ENCODE data around the gene CERS2.

CERS2 gene

DNA sequence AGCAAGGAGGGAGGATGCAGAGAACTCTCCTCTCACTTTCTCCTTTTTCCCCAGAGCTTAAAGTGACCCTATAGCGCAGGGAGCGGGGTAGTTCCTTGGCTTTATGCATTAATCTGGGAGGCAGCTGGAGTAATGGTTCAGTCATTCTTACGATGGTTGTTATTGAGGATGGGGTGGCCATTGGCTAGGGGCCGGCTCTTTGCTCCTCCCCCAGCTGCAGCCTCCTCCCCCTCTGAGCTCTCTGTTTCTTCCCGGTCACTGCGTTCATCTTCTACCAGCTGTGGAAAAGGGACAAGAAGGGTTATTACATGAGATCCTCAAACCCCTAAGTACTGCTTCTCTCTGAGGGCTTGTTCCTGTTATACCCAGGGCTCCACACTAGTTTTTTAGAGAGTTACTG lies 8.6 kb downstream of the CERS2 start:
- no peaks in the 10 kb centered on the region for H3K27me3 ChIP-seq
- H3K4me3 ChIP-seq (ENCODE audit: low read depth in 1 of 2, low read length in 1 of 2) = no peak overlapping the region
- no peaks in the 10 kb centered on the region for H3K9me3 ChIP-seq
- peaks cover 3 to 7% of the 10 kb centered on the region in 2 experiments for H3K4me1 ChIP-seq (ENCODE audit: control insufficient read depth in 1 of 2, insufficient read depth in 1 of 2, low read depth in 1 of 2, low read length in 1 of 2)
- peak overlapping the region; percentile 31 for H3K27ac ChIP-seq
- TF ChIP-seq, protein P1, sequence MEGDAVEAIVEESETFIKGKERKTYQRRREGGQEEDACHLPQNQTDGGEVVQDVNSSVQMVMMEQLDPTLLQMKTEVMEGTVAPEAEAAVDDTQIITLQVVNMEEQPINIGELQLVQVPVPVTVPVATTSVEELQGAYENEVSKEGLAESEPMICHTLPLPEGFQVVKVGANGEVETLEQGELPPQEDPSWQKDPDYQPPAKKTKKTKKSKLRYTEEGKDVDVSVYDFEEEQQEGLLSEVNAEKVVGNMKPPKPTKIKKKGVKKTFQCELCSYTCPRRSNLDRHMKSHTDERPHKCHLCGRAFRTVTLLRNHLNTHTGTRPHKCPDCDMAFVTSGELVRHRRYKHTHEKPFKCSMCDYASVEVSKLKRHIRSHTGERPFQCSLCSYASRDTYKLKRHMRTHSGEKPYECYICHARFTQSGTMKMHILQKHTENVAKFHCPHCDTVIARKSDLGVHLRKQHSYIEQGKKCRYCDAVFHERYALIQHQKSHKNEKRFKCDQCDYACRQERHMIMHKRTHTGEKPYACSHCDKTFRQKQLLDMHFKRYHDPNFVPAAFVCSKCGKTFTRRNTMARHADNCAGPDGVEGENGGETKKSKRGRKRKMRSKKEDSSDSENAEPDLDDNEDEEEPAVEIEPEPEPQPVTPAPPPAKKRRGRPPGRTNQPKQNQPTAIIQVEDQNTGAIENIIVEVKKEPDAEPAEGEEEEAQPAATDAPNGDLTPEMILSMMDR (IDR thresholded peaks at IDR 0.05) = no peak
- H3K36me3 ChIP-seq = peaks cover 82% of the 10 kb centered on the region

DNA sequence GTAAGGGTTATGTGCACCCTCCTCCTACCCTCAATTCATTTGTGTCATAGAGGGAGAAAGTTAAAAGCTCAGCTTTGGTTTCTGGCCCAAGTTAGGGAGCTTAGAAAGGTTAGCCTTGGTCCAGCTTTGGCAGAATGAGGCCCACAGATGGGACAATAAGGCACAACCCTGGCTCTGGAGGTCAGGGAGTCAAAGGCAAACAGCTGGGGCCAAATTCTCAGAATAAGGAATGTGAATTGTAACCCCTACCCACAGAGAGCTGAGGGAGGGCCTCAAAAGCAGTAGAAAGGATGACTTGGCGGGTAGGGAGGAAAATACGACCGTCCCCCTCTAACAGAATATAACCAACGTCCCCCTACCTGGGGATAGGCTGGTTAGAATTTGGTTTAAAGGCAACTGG lies 9.0 kb downstream of the CERS2 start:
- Histone ChIP-seq H3K4me3 (ENCODE audit: low read depth in 1 of 2, low read length in 1 of 2) (no peak overlapping the region), H3K27me3 (no peaks in the 10 kb centered on the region), H3K4me1 (ENCODE audit: control insufficient read depth in 1 of 2, insufficient read depth in 1 of 2, low read depth in 1 of 2, low read length in 1 of 2) (peaks cover 0 to 3% of the 10 kb centered on the region in 2 experiments), H3K27ac (peak overlapping the region; percentile 31), H3K9me3 (no peaks in the 10 kb centered on the region), H3K36me3 (peaks cover 86% of the 10 kb centered on the region)
- TF ChIP-seq, protein P1 (IDR thresholded peaks at IDR 0.05) = no peak

DNA sequence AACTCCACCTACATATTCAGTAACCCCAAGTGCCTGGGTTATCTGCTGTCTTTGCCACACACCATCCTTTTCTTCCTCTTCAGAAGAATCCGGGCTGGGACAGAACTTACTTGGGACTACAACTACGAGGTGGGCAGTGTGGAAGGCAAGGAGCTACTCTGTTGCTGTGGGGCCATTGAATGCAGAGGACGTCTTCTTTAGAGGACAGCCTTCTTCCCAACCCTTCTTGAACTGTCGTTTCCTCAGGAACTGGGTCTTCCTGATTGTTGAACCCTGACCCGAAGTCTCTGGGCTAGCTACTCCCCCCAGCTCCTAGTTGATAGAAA lies 10.5 kb downstream of the CERS2 start:
- Histone ChIP-seq H3K4me1 (ENCODE audit: control insufficient read depth in 1 of 2, insufficient read depth in 1 of 2, low read depth in 1 of 2, low read length in 1 of 2) (no peaks in the 10 kb centered on the region), H3K27ac (no peak overlapping the region), H3K36me3 (peaks cover 100% of the 10 kb centered on the region), H3K9me3 (no peaks in the 10 kb centered on the region), H3K27me3 (no peaks in the 10 kb centered on the region), H3K4me3 (ENCODE audit: low read depth in 1 of 2, low read length in 1 of 2) (no peak overlapping the region)
- TF ChIP-seq, protein P1 (IDR thresholded peaks at IDR 0.05) = no peak

DNA sequence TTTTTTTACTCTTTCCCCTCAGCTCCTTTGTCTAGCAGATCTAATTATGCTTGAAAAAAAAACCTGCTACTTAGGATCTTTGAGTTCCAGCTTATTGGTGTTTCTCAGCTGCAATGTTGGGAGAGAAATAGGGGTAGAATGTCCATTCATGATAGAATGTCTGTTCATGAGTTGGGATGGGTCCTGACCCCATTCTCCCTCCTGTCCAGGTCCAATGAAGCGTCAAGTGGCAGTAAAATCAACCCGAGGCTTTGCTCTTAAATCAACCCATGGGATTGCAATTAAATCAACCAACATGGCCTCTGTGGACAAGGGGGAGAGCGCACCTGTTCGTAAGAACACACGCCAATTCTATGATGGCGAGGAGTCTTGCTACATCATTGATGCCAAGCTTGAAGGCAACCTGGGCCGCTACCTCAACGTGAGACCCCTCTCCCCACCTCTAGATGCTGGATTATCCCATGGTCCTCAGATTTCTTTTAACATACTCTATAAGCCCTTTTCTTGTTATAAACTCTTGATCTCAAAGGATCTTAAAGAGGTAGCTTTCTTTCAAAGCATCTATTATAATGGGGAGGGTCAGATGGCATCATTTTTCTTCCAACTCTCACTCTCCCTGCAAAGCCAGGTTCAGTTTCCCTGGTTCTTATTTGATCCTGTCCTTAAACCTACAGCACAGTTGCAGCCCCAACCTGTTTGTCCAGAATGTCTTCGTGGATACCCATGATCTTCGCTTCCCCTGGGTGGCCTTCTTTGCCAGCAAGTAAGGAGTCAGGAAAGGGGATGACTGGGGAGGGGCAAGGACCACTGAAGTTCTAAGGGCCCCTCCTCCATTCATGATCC lies 11.1 kb downstream of the CERS2 start:
- Histone ChIP-seq H3K4me3 (ENCODE audit: low read depth in 1 of 2, low read length in 1 of 2) (no peak overlapping the region), H3K9me3 (no peaks in the 10 kb centered on the region), H3K27ac (no peak overlapping the region), H3K27me3 (no peaks in the 10 kb centered on the region), H3K36me3 (peaks cover 99% of the 10 kb centered on the region), H3K4me1 (ENCODE audit: control insufficient read depth in 1 of 2, insufficient read depth in 1 of 2, low read depth in 1 of 2, low read length in 1 of 2) (no peaks in the 10 kb centered on the region)
- TF ChIP-seq, protein P1 (IDR thresholded peaks at IDR 0.05) = no peak

DNA sequence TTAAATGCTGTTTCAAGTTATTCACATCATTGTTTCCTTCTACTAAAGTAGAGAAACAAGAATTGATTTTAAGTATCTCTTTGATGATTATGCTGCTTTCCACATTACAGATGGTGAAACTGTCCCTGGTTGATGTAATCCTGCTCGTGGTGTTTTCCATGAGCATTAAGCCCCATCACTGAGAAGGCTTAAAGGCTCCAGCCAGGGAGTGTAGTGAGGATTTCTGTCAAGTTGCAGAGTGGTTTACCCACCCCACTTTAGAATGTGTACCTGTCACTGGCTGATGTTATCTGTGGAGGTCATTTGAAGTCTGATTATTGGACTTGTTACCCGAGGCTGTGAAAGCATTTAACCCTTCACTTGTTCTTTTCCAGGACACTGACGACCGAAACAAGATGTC lies 12.9 kb downstream of the CERS2 start:
- Histone ChIP-seq H3K36me3 (peaks cover 97% of the 10 kb centered on the region), H3K27ac (peak overlapping the region; percentile 39), H3K27me3 (no peaks in the 10 kb centered on the region), H3K4me3 (ENCODE audit: low read depth in 1 of 2, low read length in 1 of 2) (no peak overlapping the region), H3K9me3 (no peaks in the 10 kb centered on the region), H3K4me1 (ENCODE audit: control insufficient read depth in 1 of 2, insufficient read depth in 1 of 2, low read depth in 1 of 2, low read length in 1 of 2) (no peaks in the 10 kb centered on the region)
- TF ChIP-seq, protein P1 (IDR thresholded peaks at IDR 0.05) = no peak
